DMS53 (cell line): Measurements from ENCODE around the gene IRGM.

Experiments
- DNase-seq: peaks from one replicate; lab custom pipeline; 2025; lab: John Stamatoyannopoulos, UW

The IRGM gene

DNA sequence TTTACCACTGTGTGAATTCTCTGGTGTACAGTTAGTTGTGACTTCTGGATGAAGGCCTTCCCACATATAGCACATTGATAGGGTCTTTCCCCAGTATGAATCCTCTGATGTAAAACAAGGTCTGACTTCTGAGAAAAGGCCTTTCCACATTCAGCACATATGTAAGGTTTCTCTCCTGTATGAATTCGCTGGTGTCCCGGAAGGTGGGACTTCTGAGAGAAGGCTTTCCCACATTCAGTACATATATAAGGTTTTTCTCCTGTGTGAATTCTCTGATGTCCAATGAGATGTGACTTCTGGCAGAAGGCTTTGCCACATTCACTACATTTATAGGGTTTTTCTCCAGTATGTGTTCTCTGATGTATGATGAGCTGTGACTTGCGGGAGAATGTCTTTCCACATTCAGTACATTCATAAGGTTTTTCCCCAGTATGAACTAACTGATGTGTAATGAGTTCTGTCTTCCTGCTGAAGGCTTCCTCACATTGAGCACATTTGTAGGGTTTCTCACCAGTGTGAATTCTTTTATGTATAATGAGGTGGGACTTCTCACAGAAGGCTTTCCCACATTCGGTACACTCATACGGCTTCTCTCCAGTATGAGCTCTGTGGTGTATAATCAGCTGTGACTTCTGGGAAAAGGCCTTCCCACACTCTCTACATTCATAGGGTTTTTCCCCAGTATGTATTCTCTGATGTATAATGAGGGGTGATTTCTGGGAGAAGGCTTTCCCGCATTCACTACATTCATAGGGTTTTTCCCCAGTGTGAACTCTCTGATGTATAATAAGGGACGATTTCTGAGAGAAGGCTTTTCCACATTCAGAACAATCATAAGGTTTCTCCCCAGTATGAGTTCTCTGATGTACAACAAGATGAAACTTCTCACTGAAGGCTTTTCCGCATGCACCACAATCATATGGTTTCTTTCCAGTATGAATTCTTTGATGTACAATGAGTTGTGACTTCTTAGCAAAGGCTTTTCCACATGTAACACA is 49.4 kb downstream of the IRGM start:
- peak; percentile 41 for DNase-seq
